ENCODE data around the gene MYO9A. TPM values are rescaled to one million over a fixed set of nuclear protein-coding genes. Genes with fewer than 3 reads are reported as not detected.

The MYO9A gene
- total RNA-seq, 3 donors from 2014 or later, result 40.0 to 79.3 (median 41.8) TPM

DNA sequence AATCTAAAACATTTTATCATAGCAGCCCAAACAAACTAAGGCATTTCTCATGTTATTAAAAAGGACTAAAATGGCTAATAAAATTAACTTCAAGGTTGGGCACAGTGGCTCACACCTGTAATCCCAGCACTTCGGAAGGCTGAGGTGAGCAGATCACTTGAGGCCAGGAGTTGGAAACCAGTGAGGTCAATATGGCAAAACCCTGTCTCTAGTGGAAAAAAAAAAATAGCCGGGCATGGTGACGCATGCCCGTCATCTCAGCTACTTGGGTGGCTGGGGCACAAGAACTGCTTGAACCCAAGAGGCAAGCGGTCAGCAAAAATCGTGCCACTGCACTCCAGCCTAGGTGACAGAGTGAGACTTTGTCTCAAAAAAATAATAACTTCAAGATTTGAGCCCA, 197.4 kb downstream of the MYO9A start:
- Histone ChIP-seq H3K36me3 (ENCODE audit: low read depth) (no peaks in the 10 kb centered on the region), H3K4me1 (ENCODE audit: low read depth) (no peaks in the 10 kb centered on the region), H3K4me3 (no peak overlapping the region), H3K9me3 (no peaks in the 10 kb centered on the region)
- no peak for ATAC-seq
- no peak for DNase-seq
- TF ChIP-seq, protein P1, sequence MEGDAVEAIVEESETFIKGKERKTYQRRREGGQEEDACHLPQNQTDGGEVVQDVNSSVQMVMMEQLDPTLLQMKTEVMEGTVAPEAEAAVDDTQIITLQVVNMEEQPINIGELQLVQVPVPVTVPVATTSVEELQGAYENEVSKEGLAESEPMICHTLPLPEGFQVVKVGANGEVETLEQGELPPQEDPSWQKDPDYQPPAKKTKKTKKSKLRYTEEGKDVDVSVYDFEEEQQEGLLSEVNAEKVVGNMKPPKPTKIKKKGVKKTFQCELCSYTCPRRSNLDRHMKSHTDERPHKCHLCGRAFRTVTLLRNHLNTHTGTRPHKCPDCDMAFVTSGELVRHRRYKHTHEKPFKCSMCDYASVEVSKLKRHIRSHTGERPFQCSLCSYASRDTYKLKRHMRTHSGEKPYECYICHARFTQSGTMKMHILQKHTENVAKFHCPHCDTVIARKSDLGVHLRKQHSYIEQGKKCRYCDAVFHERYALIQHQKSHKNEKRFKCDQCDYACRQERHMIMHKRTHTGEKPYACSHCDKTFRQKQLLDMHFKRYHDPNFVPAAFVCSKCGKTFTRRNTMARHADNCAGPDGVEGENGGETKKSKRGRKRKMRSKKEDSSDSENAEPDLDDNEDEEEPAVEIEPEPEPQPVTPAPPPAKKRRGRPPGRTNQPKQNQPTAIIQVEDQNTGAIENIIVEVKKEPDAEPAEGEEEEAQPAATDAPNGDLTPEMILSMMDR (IDR thresholded peaks at IDR 0.05), result no peak
- intact Hi-C loops (cut with DNase I, micrococcal nuclease), result no loop called here

DNA sequence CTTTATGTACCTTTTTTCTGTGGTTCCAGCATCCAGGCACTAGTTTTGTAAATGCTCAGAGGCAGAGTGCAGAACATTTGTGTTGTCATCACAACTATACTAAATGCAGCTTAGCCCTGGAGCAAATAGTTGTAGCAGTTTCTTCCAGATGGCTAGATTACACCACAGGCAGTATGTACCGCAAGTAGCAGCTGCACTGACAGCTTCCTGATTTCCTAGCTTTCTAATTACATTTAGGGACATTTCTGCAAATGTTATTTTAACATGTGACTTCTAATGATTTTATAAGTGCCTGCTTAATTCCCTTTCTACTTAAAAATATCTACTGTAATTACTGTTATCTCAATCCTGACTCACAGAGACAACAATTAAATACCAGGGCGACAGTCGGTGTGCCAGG, 201.1 kb downstream of the MYO9A start:
- no peaks in the 10 kb centered on the region for H3K36me3 ChIP-seq (ENCODE audit: low read depth)
- no peaks in the 10 kb centered on the region for H3K4me1 ChIP-seq (ENCODE audit: low read depth)
- DNase-seq (no peak), ATAC-seq (no peak)
- H3K4me3 ChIP-seq, result no peak overlapping the region
- intact Hi-C loops (cut with DNase I, micrococcal nuclease), result no loop called here
- no peaks in the 10 kb centered on the region for H3K9me3 ChIP-seq
- TF ChIP-seq, protein P1 (IDR thresholded peaks at IDR 0.05), result no peak

DNA sequence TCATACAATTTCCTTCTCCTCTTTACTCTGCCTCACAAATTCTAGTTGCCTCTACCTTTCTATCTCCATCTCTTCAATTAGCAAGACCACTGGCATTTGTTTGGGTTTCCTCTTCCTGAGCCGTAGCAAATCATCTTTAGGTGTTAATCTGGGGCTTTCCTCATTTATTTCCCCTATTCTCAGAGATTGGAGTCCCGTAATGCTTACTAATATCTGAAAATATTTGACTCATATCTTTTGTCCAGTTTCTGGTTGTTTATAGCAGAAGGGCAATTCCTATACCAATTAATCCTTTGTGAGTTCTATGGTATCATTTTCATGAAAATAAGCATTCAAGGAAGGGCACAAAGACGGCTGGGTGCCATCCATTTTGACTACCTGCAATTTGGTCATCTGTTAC, 203.9 kb downstream of the MYO9A start:
- intact Hi-C loops (cut with DNase I, micrococcal nuclease), result no loop called here

DNA sequence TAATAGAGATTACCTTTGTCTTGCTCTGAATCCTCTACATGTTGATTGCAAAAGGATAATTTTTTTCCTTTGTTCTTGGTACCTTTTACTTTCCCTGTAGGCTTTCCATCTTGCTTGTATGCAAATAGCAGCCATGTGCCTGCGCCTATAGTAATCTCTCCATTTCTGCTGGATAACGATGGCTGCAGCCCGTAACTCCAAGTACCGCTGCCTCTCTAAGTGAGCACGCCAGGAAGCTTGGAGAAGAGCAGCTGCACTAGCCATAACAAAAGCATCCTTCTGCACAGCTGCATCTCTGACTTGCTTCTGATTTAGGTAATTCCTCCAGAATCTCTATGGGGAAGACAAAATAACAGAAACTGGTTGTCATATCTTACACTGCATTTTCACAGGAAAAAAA, 218.3 kb downstream of the MYO9A start:
- H3K36me3 ChIP-seq (ENCODE audit: low read depth), result no peaks in the 10 kb centered on the region
- intact Hi-C loops (cut with DNase I, micrococcal nuclease), result no loop called here

More for the DNA sequence above, 203.9 kb downstream of the MYO9A start:
- TF ChIP-seq, protein P1 (IDR thresholded peaks at IDR 0.05), result no peak
- DNase-seq, result no peak
- H3K4me1 ChIP-seq (ENCODE audit: low read depth), result no peaks in the 10 kb centered on the region
- no peak overlapping the region for H3K4me3 ChIP-seq
- ATAC-seq, result no peak
- H3K36me3 ChIP-seq (ENCODE audit: low read depth), result no peaks in the 10 kb centered on the region
- H3K9me3 ChIP-seq, result no peaks in the 10 kb centered on the region

DNA sequence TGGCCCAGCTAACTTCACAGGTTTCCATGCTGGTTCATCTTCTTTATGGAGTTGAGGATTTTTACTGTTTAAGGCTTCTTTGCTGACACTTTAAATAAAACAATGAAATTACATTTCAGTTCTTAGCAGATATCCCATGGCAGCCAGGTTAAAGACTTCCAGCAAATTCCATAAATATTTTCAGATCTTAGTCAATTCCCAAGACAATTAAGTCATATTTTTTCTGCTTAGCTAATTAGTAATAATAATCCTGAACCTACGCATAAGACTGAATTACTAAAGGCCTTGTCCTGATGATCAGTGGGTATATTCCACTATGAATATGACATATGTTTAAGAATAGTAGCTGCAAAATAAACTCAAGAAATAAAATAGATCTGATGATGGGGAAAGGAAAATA, 224.3 kb downstream of the MYO9A start:
- Histone ChIP-seq H3K9me3 (no peaks in the 10 kb centered on the region), H3K4me1 (ENCODE audit: low read depth) (peaks cover 3% of the 10 kb centered on the region), H3K36me3 (ENCODE audit: low read depth) (no peaks in the 10 kb centered on the region), H3K4me3 (no peak overlapping the region)
- ATAC-seq (no peak), DNase-seq (no peak)
- intact Hi-C loops (cut with DNase I, micrococcal nuclease), result no loop called here
- TF ChIP-seq, protein P1 (IDR thresholded peaks at IDR 0.05), result no peak

More for the DNA sequence above, 218.3 kb downstream of the MYO9A start:
- no peaks in the 10 kb centered on the region for H3K9me3 ChIP-seq
- TF ChIP-seq, protein P1 (IDR thresholded peaks at IDR 0.05), result no peak
- H3K4me1 ChIP-seq (ENCODE audit: low read depth), result no peaks in the 10 kb centered on the region
- DNase-seq (no peak), ATAC-seq (no peak)
- H3K4me3 ChIP-seq, result no peak overlapping the region

DNA sequence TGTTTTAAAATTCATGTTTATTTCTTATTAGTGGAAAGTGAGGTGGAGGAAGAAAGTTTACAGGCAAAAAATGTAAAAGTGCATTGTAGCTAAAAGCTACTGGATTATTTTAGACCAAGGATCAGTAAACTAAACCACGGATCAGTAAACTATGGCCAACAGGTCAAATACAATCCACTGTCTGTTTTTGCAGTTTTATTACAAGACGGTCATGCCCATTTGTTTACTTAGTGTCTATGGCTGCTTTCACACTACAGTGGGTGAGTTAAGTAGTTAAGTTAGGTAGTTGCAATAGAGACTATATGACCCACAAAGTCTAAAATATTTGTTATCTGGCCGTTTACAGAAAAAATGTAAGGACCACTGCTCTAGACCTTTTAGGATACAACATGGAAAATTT, 225.6 kb downstream of the MYO9A start:
- peak; percentile 83 for ATAC-seq
- Histone ChIP-seq H3K9me3 (no peaks in the 10 kb centered on the region), H3K36me3 (ENCODE audit: low read depth) (no peaks in the 10 kb centered on the region), H3K4me3 (no peak overlapping the region), H3K4me1 (ENCODE audit: low read depth) (peaks cover 3% of the 10 kb centered on the region)
- TF ChIP-seq, protein P1 (IDR thresholded peaks at IDR 0.05), result no peak
- DNase-seq, result no peak
- intact Hi-C loops (cut with DNase I, micrococcal nuclease), result no loop called here
